ENCODE results near the gene CABS1.

DNA sequence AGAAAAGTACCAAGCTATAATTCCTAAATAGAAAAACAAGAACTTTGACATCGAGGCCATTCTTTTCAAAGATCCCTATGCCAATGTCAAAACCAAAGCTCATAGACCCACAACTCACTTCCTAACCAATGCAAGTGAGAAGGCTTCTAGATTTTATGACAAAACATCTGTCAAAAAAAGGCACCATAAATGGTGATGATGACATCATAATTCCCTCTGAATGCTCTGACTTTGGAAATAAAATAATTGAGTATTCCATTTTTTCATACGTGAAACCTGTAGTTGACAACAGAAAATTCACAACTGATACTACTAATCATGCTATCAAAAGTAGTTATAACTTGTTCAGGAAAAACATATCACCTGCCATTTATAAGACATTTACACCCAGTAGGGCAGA is 8.7 kb upstream of the CABS1 start:
- no peak for TF ChIP-seq EZH2 (IDR thresholded peaks at IDR 0.05; ENCODE audit: insufficient read depth, low read length)
- TF ChIP-seq CTCF (IDR thresholded peaks at IDR 0.05; ENCODE audit: insufficient read depth, low read depth, low read length) = no peak

Data from astrocyte (in vitro differentiated cells and primary cell).